ENCODE data around the gene EXTL1.

The EXTL1 gene

DNA sequence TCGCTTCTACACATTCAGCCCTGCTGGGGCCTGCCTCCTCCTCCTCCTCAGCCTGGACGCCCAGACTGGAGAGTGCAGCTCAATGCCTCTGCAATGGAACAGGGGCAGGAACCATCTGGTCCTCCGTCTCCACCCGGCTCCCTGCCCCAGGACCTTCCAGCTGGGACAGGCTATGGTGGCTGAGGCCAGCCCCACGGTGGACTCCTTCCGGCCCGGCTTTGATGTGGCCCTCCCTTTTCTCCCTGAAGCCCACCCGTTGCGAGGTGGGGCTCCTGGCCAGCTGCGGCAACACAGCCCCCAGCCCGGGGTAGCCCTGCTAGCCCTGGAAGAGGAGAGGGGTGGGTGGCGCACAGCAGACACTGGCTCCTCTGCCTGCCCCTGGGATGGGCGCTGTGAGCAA lies 1.4 kb downstream of the EXTL1 start:
- no peak for DNase-seq (ENCODE audit: low spot score)

DNA sequence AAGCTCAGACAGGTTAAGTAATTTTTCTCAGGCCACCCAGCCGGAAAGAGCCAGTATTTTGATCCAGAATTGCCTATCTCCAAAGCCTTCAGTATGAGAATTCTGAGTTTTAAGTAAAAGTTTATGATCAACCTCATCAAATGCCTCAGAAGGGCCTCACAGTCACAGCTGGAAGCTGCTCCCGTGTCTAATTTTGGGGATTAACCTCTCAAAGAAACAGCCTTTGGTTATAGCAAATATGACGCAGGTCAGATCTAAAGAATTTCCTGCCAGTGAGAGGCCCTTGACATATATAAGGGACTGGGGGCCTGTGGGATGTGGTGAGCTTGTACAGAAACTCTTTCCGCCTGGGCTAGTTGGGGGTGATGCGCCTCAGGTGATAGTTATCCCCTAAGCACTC lies 2.3 kb downstream of the EXTL1 start:
- no peak for DNase-seq (ENCODE audit: low spot score)

DNA sequence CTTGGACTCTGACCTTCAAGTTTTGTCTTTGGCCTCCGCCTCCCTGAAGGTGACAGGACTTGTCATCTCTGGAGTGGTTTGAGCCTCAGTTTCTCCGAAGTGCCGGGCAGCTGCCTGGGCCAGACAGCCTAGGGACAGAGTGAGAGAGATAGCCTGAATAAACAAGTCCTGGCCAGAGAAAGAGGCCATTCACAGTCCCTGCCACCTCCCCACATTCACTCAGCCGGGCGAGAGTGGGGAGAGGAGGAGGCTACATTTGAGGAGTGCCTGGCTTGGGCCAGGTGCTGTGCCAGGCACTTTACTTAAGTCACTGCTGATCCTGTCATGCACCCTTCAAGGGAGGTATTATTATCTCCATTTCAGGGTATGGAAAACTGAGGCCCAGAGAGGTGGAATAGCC lies 3.5 kb downstream of the EXTL1 start:
- no peak for DNase-seq (ENCODE audit: low spot score)

DNA sequence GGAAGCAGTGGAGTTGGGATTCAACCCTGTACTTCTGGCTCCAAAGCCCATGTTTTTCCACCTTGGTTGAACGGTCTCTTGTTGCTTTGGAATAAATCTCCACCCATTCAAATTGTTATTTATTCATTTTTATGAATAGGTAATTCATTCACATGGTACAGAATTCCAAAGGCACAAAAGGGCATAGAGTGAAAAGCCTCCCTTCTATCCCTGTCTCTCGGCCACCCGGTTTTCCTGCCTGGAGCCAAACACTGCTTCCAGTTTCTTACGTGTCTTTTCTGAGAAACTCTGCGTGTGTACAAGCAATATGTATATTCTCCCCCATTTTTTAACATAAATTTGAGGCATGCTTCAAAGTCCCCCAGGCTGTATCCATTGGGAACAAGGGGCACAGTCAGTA lies 3.9 kb downstream of the EXTL1 start:
- DNase-seq (ENCODE audit: low spot score): no peak

DNA sequence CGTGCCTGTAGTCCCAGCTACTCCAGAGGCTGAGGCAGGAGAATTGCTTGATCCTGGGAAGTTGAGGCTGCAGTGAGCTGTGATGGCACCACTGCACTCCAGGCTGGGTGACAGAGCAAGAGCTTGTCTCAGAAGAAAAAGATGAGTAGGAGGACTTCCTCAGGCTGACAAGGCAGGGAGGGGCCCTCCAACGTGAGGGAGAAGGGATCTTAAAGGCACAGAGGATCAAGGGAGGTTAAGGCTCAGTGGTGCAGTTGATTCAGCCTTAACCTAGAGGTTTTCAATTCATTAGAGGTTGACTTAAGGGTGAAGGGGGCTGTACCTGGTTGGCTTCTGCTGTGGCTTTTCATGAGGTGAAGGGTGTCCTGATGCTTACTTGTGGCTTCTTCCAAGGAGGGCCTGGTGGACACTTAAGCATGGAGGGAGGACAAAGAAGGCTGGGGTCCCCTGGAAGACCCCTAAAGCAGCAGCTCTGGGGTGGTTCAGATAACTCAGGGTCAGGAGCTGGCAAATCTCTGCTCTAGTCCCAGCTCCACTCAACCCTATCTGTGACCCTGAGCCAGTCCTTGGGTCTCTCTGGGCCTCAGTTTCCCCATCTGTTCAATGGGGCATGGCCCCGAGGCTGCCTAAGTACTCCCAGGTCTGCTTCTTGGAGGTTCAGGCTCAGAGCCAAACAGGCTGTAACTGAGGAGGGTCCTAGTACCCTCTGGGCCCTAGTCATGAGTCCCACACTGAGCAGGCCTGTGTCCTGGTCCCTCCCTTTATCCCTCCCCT lies 6.3 kb downstream of the EXTL1 start:
- DNase-seq (ENCODE audit: low spot score): no peak

DNA sequence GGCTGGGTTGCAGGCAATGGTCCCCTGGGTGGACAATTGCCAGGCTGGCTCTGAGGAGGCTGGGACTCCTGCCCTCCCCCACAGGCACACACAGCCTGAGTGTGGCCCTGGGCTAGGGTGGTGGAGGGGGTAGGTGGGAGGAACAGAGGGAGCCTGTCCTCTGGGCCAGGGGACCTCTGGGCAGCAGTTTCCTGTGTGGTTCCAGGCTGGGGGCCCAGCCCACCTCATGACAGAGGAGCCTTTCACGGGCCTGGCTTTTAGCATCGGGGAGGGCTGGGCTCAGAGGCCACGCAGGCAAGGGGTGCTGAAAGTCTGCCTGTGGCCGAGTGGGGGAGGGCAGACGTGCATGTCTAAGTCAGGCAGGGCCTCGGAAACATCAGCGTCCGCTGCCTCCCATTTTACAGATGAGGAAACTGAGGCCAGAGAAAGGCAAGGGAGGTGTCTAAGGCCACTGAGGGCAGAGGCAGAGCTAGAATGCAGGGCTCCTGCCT lies 7.0 kb downstream of the EXTL1 start:
- no peak for DNase-seq (ENCODE audit: low spot score)

DNA sequence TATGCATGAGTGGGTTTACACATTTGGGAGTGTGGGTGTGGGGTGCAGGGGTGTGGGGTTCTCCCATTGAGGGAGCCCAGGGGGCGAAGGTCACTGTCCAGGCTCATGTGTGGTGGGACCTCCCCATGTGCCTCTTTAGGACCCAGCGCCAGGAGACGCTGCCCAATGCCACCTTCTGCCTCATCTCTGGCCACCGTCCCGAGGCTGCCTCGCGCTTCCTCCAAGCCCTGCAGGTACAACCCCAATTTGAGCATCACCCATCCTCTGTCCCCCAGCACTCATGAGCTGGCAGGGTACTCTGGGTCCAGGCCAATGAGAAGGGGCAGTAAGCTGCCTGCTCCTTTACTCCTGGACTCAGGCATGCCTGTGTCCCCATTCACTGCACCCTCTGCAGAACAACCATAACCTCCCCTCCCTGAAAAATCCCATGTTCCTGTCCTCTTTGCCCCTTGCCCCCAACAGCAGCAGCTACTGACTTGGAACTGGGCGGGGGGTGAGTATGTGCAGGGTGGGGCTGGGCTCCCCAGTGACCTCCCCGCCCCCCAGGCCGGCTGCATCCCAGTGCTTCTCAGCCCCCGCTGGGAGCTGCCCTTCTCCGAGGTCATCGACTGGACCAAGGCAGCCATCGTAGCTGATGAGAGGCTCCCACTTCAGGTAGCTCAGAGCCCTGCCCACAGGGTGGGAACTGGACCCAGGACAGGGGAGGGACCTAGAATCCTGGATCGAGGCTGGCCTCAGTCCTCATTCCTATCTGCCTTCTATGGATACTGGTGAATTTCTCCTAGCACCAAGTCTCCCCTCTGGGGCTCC lies 7.7 kb downstream of the EXTL1 start:
- DNase-seq (ENCODE audit: low spot score): no peak

DNA sequence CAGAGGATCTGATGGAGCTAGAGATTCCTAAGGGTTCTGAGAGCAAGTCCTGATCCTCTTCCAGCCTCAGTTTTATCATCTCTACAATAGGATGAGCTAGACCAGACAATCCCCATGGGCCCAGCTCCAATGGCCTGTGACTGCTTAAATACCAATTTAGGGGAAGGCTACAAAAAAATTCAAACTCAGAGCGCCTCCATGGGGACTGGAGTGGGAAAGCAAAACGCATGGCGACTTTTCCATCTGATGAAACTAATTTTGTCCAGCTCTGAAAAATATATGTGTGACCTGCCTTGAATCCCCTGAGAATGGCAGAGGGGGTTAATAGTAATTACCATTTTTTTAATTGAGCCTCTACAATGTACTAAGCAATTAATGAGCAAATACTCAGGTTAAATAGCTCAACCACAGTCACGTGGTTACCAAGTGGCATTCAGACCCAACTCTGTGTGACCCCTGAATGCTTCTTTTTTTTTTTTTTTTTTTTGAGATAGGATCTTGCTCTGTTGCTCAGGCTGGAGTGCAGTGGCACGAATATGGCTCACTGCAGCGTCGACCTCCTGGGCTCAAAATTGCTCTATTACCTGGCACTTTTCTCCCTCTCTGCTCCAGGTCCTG lies 8.4 kb downstream of the EXTL1 start:
- no peak for DNase-seq (ENCODE audit: low spot score)

DNA sequence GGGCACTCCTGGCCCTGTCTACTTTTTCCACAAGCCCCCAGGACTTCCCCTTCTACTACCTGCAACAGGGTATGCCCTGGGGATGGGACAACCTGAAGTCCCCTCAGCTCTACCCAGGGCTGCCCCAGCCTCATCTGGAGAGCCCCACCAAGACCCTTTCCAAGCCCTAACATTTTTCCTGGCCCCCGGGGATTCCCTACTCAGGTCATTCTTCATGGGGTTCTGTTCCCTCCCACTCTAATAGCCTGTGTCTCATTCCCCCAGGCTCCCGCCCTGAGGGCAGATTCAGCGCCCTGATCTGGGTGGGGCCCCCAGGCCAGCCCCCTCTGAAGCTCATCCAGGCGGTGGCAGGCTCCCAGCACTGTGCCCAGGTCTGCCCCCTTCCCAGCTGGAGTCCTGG lies 9.6 kb downstream of the EXTL1 start:
- no peak for DNase-seq (ENCODE audit: low spot score)

DNA sequence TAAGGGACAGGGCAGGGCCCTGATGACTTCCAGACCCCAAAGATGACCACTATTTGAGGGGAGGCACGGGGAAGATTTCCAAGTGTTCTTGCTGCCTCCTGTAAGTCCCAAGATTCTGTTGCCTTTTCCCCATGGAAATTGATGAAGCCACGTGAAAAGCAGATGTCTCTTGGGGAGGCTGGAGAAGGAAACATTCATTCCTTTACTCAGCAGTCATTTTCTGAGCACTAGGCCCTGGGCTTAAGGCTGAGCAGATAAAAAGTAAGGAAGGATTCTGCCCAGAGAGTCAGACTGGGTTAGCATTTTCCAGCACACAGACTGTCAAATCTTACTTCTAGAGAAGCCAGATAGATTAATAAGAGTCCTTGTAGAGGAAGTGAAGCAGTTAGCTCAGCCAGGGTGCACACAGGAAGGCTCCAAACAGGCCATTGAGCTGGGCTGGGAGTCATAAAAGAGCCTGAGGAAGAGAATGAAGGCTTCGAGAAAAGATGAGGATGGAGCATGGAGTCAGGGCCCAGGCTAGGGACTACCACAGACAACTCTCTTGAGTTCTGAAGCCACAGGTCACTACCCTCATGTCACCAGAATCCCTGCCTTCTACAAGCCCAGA lies 10.1 kb downstream of the EXTL1 start:
- DNase-seq (ENCODE audit: low spot score): no peak

DNA sequence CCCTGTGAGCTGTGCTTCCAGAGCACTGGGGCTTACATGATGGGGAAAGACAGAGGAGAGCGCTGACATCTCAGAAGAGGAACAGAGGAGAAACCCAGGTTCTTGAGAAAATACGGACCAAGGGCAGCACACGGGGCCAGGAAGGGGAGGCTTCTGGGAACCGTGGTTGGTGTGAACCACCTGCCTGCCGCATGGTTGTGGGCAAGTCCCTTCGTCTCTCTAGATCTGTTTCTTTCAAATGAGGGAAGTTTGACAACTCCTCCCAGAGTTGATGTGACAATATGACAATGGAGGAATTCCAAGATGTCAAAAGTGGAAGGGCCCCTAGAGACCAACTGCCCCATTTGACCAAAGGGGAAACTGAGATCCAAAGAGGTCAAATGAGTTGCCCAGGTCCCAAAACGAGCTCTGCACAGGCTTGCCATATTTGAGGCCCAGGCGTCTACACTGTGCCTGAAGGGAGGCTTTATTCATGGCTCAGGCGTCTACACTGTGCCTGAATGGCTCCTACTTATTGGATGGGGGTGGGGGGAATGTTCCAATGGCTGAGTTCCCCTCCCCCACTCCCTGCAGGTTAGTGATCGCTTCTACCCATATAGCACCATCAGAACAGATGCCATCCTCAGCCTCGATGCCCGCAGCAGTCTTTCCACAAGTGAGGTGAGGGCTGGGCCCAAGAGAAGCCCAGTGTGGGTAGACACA lies 11.2 kb downstream of the EXTL1 start:
- no peak for DNase-seq (ENCODE audit: low spot score)

DNA sequence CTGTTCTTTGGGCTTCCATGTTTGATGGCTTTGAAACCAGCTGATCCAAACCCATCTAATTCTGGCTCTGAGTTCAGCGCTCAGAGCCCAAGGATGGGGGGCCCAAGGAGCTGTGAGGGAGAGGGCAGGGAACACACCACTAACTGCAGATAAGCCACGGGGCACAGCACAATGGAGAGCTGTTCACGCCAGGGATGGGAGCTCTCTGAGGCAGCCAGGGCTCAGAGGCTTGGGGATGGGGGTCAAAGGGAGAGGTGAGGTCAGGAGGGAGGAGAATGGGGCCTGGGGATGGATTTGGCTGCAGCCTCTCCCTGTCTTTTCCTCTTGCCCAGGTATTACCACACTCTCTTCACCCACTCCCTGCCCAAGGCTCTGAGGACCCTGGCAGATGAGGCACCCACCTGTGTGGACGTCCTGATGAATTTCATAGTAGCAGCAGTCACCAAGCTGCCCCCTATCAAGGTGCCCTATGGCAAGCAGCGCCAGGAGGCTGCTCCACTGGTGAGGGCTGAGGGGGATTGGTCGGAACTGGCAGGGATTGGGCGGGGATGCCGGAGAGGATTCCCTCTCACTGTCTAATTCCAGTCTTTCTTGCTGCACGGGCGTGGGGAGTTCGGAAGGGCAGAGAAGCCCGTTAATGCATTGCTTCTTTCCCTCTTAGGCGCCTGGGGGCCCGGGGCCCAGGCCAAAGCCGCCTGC lies 13.1 kb downstream of the EXTL1 start:
- DNase-seq (ENCODE audit: low spot score): no peak

DNA sequence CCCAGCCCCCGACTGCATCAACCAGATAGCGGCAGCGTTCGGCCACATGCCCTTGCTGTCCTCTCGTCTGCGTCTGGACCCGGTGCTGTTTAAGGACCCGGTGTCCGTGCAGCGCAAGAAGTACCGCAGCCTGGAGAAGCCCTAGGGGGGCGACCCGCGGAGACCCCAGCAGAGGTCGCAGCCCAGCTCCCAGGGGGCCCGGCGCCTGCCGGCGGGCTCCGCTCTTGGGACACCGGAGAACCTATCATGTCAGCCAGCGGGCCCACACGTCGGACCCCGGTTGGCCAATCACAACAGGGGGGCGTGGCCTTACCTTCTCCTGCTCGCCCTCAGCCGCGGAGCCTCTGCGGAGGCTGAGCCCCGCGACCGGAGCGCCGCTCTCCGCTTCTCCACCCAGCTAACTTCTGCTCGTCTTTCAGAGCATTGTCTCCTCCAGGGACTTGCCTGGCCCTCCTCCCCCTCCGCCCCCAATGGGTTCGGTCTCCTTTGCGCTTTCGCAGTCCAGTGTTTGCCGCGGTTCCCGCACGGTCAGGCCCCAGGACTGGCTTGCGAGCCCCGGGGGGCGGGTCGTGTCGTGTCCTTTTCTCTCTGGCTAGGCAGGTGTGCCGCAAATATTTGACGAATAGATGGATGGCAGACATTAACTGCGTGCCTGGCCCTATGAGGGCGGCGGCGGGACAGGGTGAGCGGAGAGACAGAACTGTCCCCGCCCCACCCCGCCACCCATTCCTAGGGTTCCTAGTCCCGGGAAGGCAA lies 13.8 kb downstream of the EXTL1 start:
- peak; percentile 92 for DNase-seq (ENCODE audit: low spot score)

DNA sequence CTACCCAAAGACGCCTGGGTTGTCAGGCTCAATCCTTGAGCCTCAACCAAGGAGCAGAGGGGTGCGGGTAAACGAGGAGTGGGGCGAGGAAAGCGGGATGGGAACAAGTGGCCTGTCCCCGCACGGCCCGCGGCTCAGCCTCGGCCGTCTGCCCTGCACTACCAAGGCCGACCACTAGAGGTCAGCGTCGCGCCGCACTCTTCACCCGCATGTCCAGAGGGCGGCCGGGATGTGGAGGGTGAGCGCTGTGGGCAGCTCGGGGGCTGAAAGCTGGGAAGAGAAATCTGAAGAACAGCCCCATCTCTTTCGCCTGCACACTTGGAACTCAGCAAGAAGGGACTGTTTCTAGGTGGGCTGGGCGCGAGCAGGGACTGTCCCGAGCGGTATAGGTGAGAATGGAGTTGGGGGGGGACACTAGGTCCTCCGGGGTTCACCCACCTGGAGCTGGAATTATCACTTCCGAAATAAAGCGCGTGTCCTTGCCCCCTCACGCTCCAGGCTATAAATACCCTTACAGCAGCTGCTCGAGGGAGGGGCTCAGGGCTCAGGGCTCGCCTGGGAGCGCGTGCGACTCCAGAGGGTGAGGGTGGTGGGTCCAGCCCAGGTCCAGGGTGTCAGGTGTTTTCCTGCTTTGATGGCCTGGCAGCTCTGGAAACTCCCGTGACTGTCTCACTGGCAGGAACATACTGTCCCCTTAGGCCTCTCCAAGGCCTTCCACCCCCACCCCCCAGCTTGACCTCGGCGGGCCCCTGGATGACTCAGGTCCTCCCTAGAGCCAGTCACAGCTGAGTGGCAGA lies 14.6 kb downstream of the EXTL1 start:
- DNase-seq (ENCODE audit: low spot score): peak; percentile 74

DNA sequence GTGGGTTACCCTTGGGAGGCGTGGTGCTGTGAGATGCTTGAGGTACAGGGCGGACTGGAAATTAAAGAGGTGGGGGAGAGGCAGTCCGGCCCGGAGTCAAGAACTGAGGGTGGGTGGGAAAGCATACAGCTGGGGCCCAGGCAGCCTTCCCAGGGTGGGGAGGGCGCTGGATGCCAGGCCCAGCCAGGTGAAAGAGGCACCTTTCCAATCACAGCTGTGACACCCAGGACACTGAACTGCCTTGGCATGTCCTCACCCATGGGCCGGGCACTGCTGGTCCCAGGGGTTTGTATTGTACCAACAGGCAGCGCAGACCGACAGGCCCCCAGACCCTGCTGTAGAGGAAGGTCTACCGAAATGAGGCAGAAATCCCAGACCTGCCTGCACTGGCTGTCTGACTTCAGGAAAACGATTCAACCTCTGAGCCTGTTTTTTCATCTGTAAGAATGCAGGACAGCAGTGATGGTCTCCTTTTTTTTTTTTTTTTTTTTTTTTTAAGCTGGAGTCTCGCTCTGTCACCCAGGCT lies 15.2 kb downstream of the EXTL1 start:
- DNase-seq (ENCODE audit: low spot score): no peak

DNA sequence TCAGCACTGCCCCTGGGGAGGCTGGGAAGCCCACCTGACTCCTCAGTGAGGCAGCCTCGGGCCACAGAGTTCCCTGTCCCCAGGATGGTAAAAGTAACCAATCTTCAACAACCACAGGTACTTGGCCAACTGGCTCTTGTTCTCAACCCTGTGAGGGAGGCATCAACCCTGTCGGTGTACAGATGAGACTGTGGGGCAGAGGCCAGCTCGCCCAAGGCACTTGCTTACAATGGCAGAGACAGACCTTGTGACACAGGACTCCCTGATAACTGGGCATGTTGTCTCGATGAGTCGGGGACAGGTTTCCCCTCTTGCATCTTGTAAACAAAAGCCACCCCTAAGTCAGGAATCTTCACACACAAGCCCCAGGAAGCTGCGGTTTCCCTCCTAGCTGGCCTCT lies 16.3 kb downstream of the EXTL1 start:
- DNase-seq (ENCODE audit: low spot score): no peak

DNA sequence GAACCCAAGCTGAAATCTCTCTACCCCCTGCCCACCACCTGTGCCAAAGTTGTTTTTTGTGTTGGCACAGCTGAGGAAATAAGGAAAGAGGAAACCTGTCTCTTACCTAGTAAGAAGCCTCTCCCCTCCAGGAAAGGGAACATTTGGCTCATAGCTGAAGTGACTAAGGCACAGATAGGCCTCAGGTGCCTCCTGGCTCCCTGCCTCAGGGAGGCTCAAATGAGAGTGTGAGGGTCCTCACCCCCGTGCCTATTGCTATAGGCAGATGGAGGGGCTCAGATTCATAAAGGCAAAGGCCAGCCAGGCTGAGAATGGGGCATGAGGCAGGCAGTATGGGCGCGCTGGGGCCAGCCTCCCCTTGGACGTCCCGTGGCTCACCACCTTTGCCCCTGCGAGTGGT lies 16.9 kb downstream of the EXTL1 start:
- no peak for DNase-seq (ENCODE audit: low spot score)

DNA sequence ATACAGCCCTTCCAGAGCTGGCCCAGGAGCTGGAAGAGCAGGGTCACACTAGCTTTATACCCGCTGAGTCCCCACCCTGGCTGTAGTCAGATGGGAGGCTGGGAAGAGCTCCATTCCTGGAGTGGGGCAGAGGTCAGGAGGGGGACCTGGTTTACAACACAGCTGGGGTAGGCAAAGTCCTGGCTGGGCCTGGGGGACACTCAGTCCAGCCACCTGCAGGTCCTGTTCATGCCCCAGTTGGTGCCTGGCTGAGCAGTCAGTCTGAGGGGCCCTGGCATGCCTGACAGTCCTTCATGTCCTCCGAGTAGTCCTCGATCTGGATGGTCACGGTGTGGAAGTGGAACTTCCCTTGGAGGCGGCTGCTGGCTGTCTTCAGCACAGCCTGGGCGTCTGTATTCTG lies 17.3 kb downstream of the EXTL1 start:
- DNase-seq (ENCODE audit: low spot score): no peak

DNA sequence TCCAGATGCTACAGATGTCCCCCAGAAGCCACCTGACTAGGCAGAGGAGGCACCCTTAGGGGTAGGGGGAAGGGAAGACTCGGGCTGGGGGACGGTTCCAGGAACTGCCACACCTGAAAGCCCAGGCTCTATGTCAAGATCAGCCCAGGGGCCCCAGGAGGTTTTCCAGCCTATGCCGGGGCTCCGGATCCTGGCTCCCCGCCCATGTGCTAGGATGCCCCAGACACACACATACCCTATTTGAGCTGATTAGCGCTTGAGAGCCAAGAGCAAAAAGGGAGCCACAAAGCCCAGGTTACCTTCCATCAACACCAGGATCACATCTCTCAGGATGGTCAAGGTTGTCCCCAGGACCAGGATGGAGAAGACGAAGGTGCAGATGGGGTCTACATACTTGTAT lies 19.8 kb downstream of the EXTL1 start:
- DNase-seq (ENCODE audit: low spot score): no peak

Measured in activated CD4-positive, alpha-beta T cell treated with anti-CD3 and anti-CD28 coated beads, Interleukin-2, Interleukin-4, amounts not matched to agents 100 ng/mL and 50 ng/mL, durations not matched to agents 16 hours and 8 hours (primary cell).